SK-N-SH treated with all-trans-retinoic acid at 6 μM for 48 hours (cell line): ENCODE results near the gene BFSP2.

Experiments
- ARNTL ChIP-seq: fragments of 450-650 bp; formaldehyde crosslinking; IDR thresholded peaks from 2 replicates; pipeline ENCODE4 v1.5.0; 2020; ENCODE audit warnings: low read depth, mild to moderate bottlenecking, moderate library complexity, borderline replicate concordance
- BACH2 ChIP-seq: fragments of 250-450 bp; sonication (Bioruptor Pico); IDR thresholded peaks from 2 replicates; pipeline ENCODE4 v1.9.0; 2021; ENCODE audit warnings: mild to moderate bottlenecking, borderline replicate concordance
- ESRRG ChIP-seq: fragments of 250-450 bp; sonication (Bioruptor Pico); IDR thresholded peaks from 2 replicates; pipeline ENCODE4 v1.6.1; 2021; ENCODE audit warnings: mild to moderate bottlenecking
- PPARA ChIP-seq: fragments of 250-450 bp; sonication (Bioruptor Pico); IDR thresholded peaks from 2 replicates; pipeline ENCODE4 v1.5.0; 2020; ENCODE audit warnings: mild to moderate bottlenecking, borderline replicate concordance
- ZC3H10 ChIP-seq: fragments of 250-450 bp; sonication (Bioruptor Pico); IDR thresholded peaks from 2 replicates; pipeline ENCODE4 v1.5.1; 2021; ENCODE audit warnings: mild to moderate bottlenecking, moderate library complexity
- ZFP30 ChIP-seq: fragments of 450-650 bp; formaldehyde crosslinking; IDR thresholded peaks from 2 replicates; pipeline ENCODE4 v1.5.0; 2022; ENCODE audit warnings: mild to moderate bottlenecking, moderate library complexity
- ZNF70 ChIP-seq: fragments of 450-650 bp; formaldehyde crosslinking; IDR thresholded peaks from 2 replicates; pipeline ENCODE4 v1.5.0; 2020; ENCODE audit warnings: mild to moderate bottlenecking, moderate library complexity
- ZNF8 ChIP-seq: fragments of 450-650 bp; formaldehyde crosslinking; IDR thresholded peaks from 2 replicates; pipeline ENCODE4 v1.5.0; 2020; ENCODE audit warnings: mild to moderate bottlenecking, moderate library complexity

DNA sequence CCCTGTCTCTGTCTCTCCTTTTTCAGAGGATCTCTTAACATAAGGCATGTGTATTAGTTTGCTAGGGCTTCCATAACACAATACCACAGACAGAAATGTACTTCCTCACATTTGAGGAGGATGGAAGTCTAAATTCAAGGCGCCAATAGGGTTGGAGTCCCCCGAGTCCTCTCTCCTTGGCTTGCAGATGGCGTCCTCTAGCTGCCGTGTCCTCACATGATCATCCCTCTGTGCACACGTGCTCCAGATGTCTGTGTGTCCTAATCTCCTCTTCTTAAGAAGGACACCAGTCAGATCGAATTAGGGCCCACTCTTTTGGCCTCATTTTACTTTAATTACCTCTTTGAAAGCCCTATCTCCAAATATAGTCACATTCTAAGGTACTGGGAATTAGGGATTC lies 23.0 kb upstream of the BFSP2 start:
- TF ChIP-seq ZNF70 (CRISPR knock-in tag) (no peak), PPARA (CRISPR knock-in tag) (no peak), ZNF8 (CRISPR knock-in tag) (no peak), ZFP30 (CRISPR knock-in tag) (no peak), BACH2 (CRISPR knock-in tag) (no peak), ZC3H10 (CRISPR knock-in tag) (no peak), ARNTL (CRISPR knock-in tag) (no peak), ESRRG (CRISPR knock-in tag) (no peak)
